ENCODE data around the gene PPP1R9B.

Gene PPP1R9B

GRCh38 chr17:50144845-50145531 lies 5.5 kb downstream of the PPP1R9B start:
- in situ Hi-C loops (cut with MboI; ENCODE audit: low sequenced_read_pairs), result no loop called here

GRCh38 chr17:50144355-50144754 lies 6.1 kb downstream of the PPP1R9B start:
- in situ Hi-C loops (cut with MboI; ENCODE audit: low sequenced_read_pairs), result no loop called here

- in situ Hi-C loops (cut with MboI; ENCODE audit: low sequenced_read_pairs), result no loop called here
Observed at GRCh38 chr17:50143461-50144176, 6.9 kb downstream of the PPP1R9B start.

- in situ Hi-C loops (cut with MboI; ENCODE audit: low sequenced_read_pairs), result no loop called here
Observed at GRCh38 chr17:50141745-50142110, 8.7 kb downstream of the PPP1R9B start.

GRCh38 chr17:50141026-50141744 lies 9.3 kb downstream of the PPP1R9B start:
- in situ Hi-C loops (cut with MboI; ENCODE audit: low sequenced_read_pairs), result no loop called here

GRCh38 chr17:50139950-50140885 lies 10.3 kb downstream of the PPP1R9B start:
- in situ Hi-C loops (cut with MboI; ENCODE audit: low sequenced_read_pairs), result no loop called here

- in situ Hi-C loops (cut with MboI; ENCODE audit: low sequenced_read_pairs), result no loop called here
Observed at GRCh38 chr17:50139185-50139783, 11.2 kb downstream of the PPP1R9B start.

GRCh38 chr17:50137042-50137441 lies 13.4 kb downstream of the PPP1R9B start:
- in situ Hi-C loops (cut with MboI; ENCODE audit: low sequenced_read_pairs), result no loop called here

GRCh38 chr17:50136096-50136687 lies 14.3 kb downstream of the PPP1R9B start:
- in situ Hi-C loops (cut with MboI; ENCODE audit: low sequenced_read_pairs), result no loop called here

GRCh38 chr17:50135316-50136095 lies 15.0 kb downstream of the PPP1R9B start:
- in situ Hi-C loops (cut with MboI; ENCODE audit: low sequenced_read_pairs), result no loop called here

GRCh38 chr17:50134206-50135110 lies 16.0 kb downstream of the PPP1R9B start:
- in situ Hi-C loops (cut with MboI; ENCODE audit: low sequenced_read_pairs), result no loop called here

GRCh38 chr17:50133769-50134099 lies 16.7 kb downstream of the PPP1R9B start:
- in situ Hi-C loops (cut with MboI; ENCODE audit: low sequenced_read_pairs), result no loop called here

GRCh38 chr17:50133028-50133768 lies 17.3 kb downstream of the PPP1R9B start:
- in situ Hi-C loops (cut with MboI; ENCODE audit: low sequenced_read_pairs), result no loop called here

- in situ Hi-C loops (cut with MboI; ENCODE audit: low sequenced_read_pairs), result no loop called here
Observed at GRCh38 chr17:50132104-50132794, 18.2 kb downstream of the PPP1R9B start.

- in situ Hi-C loops (cut with MboI; ENCODE audit: low sequenced_read_pairs), result no loop called here
Observed at GRCh38 chr17:50130559-50131305, 19.7 kb downstream of the PPP1R9B start.
